ENCODE data around the gene INPP4B. TPM values are rescaled to one million over a fixed set of nuclear protein-coding genes. Genes with fewer than 3 reads are reported as not detected.

The INPP4B gene
- total RNA-seq, 1 experiment from 2014 or later: 41.0 TPM

DNA sequence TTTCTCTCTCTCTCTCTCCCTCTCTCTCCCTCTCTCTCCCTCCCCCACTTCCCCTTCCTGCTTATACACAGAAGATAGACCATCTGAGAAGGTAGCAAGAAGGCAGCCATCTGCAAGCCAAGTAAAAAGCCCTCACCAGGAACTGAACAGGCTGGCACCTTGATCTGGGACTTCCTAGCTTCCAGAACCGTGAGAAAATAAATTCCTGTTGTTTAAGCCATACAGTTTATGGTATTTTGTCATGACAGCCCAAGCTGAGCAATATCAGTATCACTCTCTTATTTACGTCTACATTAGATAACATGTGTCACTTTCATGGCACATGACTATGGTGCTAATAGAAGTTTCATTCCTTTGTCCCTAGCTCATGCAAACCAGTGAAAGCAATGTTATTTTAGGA is 581.1 kb downstream of the INPP4B start:
- peak overlapping the region; percentile 26; the same call in 1 of the 2 replicates for H3K4me3 ChIP-seq (ENCODE audit: low read length)
- DNase-seq: peak; percentile 55
- no peak for TF ChIP-seq EZH2 (IDR thresholded peaks at IDR 0.05; ENCODE audit: low read length, unreplicated experiment)
- TF ChIP-seq EZH2phosphoT487 (IDR thresholded peaks at IDR 0.05; ENCODE audit: borderline replicate concordance, low read length): no peak
- TF ChIP-seq, protein P1, sequence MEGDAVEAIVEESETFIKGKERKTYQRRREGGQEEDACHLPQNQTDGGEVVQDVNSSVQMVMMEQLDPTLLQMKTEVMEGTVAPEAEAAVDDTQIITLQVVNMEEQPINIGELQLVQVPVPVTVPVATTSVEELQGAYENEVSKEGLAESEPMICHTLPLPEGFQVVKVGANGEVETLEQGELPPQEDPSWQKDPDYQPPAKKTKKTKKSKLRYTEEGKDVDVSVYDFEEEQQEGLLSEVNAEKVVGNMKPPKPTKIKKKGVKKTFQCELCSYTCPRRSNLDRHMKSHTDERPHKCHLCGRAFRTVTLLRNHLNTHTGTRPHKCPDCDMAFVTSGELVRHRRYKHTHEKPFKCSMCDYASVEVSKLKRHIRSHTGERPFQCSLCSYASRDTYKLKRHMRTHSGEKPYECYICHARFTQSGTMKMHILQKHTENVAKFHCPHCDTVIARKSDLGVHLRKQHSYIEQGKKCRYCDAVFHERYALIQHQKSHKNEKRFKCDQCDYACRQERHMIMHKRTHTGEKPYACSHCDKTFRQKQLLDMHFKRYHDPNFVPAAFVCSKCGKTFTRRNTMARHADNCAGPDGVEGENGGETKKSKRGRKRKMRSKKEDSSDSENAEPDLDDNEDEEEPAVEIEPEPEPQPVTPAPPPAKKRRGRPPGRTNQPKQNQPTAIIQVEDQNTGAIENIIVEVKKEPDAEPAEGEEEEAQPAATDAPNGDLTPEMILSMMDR (conservative IDR thresholded peaks at IDR 0.05; ENCODE audit: low read depth, low read length): no peak
- intact Hi-C loops (cut with micrococcal nuclease): loop anchor here (5.0 kb wide), 1 partner anchor 48 kb away; no protein-coding TSS in a partner anchor
- no peaks in the 10 kb centered on the region for H4K20me1 ChIP-seq (ENCODE audit: low read length)
- no peaks in the 10 kb centered on the region for H3K27me3 ChIP-seq (ENCODE audit: low read length)
- peaks cover 4% of the 10 kb centered on the region for H3F3A ChIP-seq (ENCODE audit: low read length, unreplicated experiment)
- ATAC-seq: peak; percentile 45
- peak overlapping the region; percentile 76 for H3K4me2 ChIP-seq (ENCODE audit: low read length)
- H2AFZ ChIP-seq (ENCODE audit: low read length): no peak overlapping the region
- H3K9me3 ChIP-seq (ENCODE audit: low read length): no peaks in the 10 kb centered on the region
- H3K79me2 ChIP-seq (ENCODE audit: low read length): no peaks in the 10 kb centered on the region
- POLR2A ChIA-PET (ENCODE audit: unreplicated experiment): no interaction called here
- peak overlapping the region; percentile 88 for H3K27ac ChIP-seq (ENCODE audit: low read length)
- peaks cover 31% of the 10 kb centered on the region for H3K4me1 ChIP-seq (ENCODE audit: insufficient read depth, low read length)
- CTCF ChIA-PET: no interaction called here
- no peaks in the 10 kb centered on the region for H3K36me3 ChIP-seq (ENCODE audit: low read depth, low read length)
- no peaks in the 10 kb centered on the region for H3K9me2 ChIP-seq (replicated peaks; ENCODE audit: low read length)
- BruUV-seq (replicated peaks): no TSS peak
- H3K9ac ChIP-seq (ENCODE audit: low read length): peak overlapping the region; percentile 65

DNA sequence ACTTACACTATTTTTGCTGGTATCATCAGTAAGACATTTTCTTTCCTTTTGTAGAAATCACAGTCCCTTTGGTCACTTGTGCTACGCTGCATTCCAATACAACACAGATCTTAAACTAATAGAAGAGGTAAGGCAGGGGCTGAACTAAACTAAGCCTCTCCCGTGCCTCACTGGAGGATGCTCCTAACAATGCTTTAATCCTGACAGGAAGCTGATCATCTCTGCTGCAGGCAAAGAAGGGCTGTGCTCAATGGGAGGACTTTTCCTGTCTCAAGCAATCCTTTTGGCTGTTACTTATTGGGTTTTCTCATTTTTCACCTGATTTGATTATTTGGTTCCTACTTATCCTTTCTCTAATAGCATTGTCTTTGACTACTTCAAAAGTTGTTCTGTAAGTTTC is 583.1 kb downstream of the INPP4B start:
- CTCF ChIA-PET: no interaction called here
- no peak overlapping the region for H3K27ac ChIP-seq (ENCODE audit: low read length)
- ATAC-seq (no peak), DNase-seq (no peak)
- intact Hi-C loops (cut with micrococcal nuclease): loop anchor here (5.0 kb wide), 1 partner anchor 46 kb away; no protein-coding TSS in a partner anchor
- no TSS peak for BruUV-seq (replicated peaks)
- H3K27me3 ChIP-seq (ENCODE audit: low read length): no peaks in the 10 kb centered on the region
- TF ChIP-seq, protein P1 (conservative IDR thresholded peaks at IDR 0.05; ENCODE audit: low read depth, low read length): no peak
- TF ChIP-seq EZH2phosphoT487 (IDR thresholded peaks at IDR 0.05; ENCODE audit: borderline replicate concordance, low read length): no peak
- no peaks in the 10 kb centered on the region for H3K9me3 ChIP-seq (ENCODE audit: low read length)
- no peaks in the 10 kb centered on the region for H4K20me1 ChIP-seq (ENCODE audit: low read length)
- H3F3A ChIP-seq (ENCODE audit: low read length, unreplicated experiment): peaks cover 4% of the 10 kb centered on the region
- H3K4me3 ChIP-seq (ENCODE audit: low read length): no peak overlapping the region
- no peaks in the 10 kb centered on the region for H3K9me2 ChIP-seq (replicated peaks; ENCODE audit: low read length)
- peaks cover 2% of the 10 kb centered on the region for H3K36me3 ChIP-seq (ENCODE audit: low read depth, low read length)
- no peak overlapping the region for H3K9ac ChIP-seq (ENCODE audit: low read length)
- POLR2A ChIA-PET (ENCODE audit: unreplicated experiment): no interaction called here
- H3K4me1 ChIP-seq (ENCODE audit: insufficient read depth, low read length): peaks cover 31% of the 10 kb centered on the region
- H2AFZ ChIP-seq (ENCODE audit: low read length): no peak overlapping the region
- H3K4me2 ChIP-seq (ENCODE audit: low read length): no peak overlapping the region
- H3K79me2 ChIP-seq (ENCODE audit: low read length): no peaks in the 10 kb centered on the region

DNA sequence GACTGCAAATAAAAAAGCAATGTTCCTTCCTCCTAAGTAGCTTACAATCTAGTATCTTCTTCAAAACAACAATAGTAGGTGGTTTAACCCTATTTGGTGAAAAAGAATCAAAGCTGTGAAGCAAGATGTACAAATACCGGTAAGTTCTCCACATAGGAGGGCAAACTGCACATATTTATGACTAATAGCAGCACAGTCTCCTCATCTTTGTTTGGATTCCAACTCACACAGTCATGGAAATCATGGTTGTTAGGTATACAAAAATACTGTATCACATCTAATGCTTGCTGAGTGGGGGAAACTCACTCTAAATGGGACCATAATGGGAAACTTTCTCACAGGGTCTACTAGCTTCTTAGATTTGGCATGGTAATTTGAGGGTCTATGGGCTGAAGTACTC is 597.2 kb downstream of the INPP4B start:
- Histone ChIP-seq H2AFZ (ENCODE audit: low read length) (no peak overlapping the region), H3F3A (ENCODE audit: low read length, unreplicated experiment) (no peaks in the 10 kb centered on the region), H3K9me2 (replicated peaks; ENCODE audit: low read length) (no peaks in the 10 kb centered on the region), H3K79me2 (ENCODE audit: low read length) (no peaks in the 10 kb centered on the region), H3K4me3 (ENCODE audit: low read length) (no peak overlapping the region), H3K4me2 (ENCODE audit: low read length) (no peak overlapping the region), H4K20me1 (ENCODE audit: low read length) (no peaks in the 10 kb centered on the region), H3K4me1 (ENCODE audit: insufficient read depth, low read length) (peaks cover 9% of the 10 kb centered on the region), H3K36me3 (ENCODE audit: low read depth, low read length) (no peaks in the 10 kb centered on the region), H3K27ac (ENCODE audit: low read length) (no peak overlapping the region), H3K9ac (ENCODE audit: low read length) (no peak overlapping the region), H3K9me3 (ENCODE audit: low read length) (no peaks in the 10 kb centered on the region), H3K27me3 (ENCODE audit: low read length) (no peaks in the 10 kb centered on the region)
- peak; percentile 65 for DNase-seq
- BruUV-seq (replicated peaks): no TSS peak
- CTCF ChIA-PET: no interaction called here
- POLR2A ChIA-PET (ENCODE audit: unreplicated experiment): no interaction called here
- TF ChIP-seq, protein P1 (conservative IDR thresholded peaks at IDR 0.05; ENCODE audit: low read depth, low read length): no peak
- TF ChIP-seq EZH2phosphoT487 (IDR thresholded peaks at IDR 0.05; ENCODE audit: borderline replicate concordance, low read length) (no peak), EZH2 (IDR thresholded peaks at IDR 0.05; ENCODE audit: low read length, unreplicated experiment) (no peak)
- intact Hi-C loops (cut with micrococcal nuclease): no loop called here
- peak; percentile 63 for ATAC-seq

All from PC-3 (cell line).